Thymus (tissue), 14 donors: ENCODE measurements around the gene PLPP7. TPM values are rescaled to one million over a fixed set of nuclear protein-coding genes. Genes with fewer than 3 reads are reported as not detected.
"Not testable (repeated sequence)": the region's sequence is repeated elsewhere in the genome, so short reads cannot be mapped to it uniquely, and the experiment has no call there.

Source experiments
- DNase-seq, 9 donors: peaks; one replicate each; pipeline ENCODE4 v3.0.0-alpha.2; 2013; ENCODE audit warnings: low spot score in 9 of 9, low read depth in 6 of 9, missing footprints in 1 of 9
- H3K27ac ChIP-seq, 2 donors: one replicate each; pipeline ENCODE4 v1.5.1; 2013; ENCODE audit warnings: control low read depth in 1 of 2, low read depth in 1 of 2, low read length in 1 of 2, mild to moderate bottlenecking in 1 of 2, moderate library complexity in 1 of 2
- H3K27me3 ChIP-seq, 2 donors: one replicate each; pipeline ENCODE4 v1.5.1; 2013; ENCODE audit warnings: low read length in 1 of 2; ENCODE audit not compliant: control insufficient read depth in 2 of 2, insufficient read depth in 1 of 2
- H3K36me3 ChIP-seq, 2 donors: one replicate each; pipeline ENCODE4 v1.5.1; 2013; ENCODE audit warnings: low read length in 1 of 2, mild to moderate bottlenecking in 1 of 2, moderate library complexity in 1 of 2; ENCODE audit not compliant: control insufficient read depth in 2 of 2, insufficient read depth in 2 of 2
- H3K4me1 ChIP-seq, 2 donors: one replicate each; pipeline ENCODE4 v1.5.1; 2013; ENCODE audit warnings: low read length in 2 of 2; ENCODE audit not compliant: control insufficient read depth in 2 of 2, insufficient read depth in 2 of 2
- H3K4me3 ChIP-seq, 2 donors: one replicate each; pipeline ENCODE4 v1.5.1; 2013; ENCODE audit warnings: low read length in 2 of 2, control low read depth in 1 of 2, mild to moderate bottlenecking in 1 of 2
- H3K9me3 ChIP-seq, 2 donors: one replicate each; pipeline ENCODE4 v1.5.1; 2013; ENCODE audit warnings: low read length in 1 of 2, mild to moderate bottlenecking in 1 of 2; ENCODE audit not compliant: control insufficient read depth in 2 of 2, insufficient read depth in 1 of 2
- WGBS: extraction: QIAGEN DNeasy Blood & Tissue Kit; methylation state at CpG from one replicate; pipeline ENCODE4 v1.1.7; 2013; 5-methylcytosine and 5-hydroxymethylcytosine counted together
- long read RNA-seq, 10 donors: transcript quantifications; one replicate each; lab custom pipeline, GENCODE V29; 2026
- polyA plus RNA-seq: library from polyadenylated mRNA; stranded (reverse); fragments of 200-250 nt; gene quantifications from one replicate; pipeline ENCODE4 v1.2.3, GENCODE V29; 2013
- total RNA-seq: library from RNA; stranded (reverse); fragments of 120-200 nt; gene quantifications from one replicate; pipeline ENCODE4 v1.2.4, GENCODE V29; 2013
- donor health status: healthy.

PLPP7 gene
- 0.52 TPM for total RNA-seq
- 0.96 TPM for polyA plus RNA-seq
- long read RNA-seq, donor 1 = 0 reads
- long read RNA-seq, donor 2 = 0 reads
- long read RNA-seq, donor 3 = 0 reads
- long read RNA-seq, donor 4 = 0 reads
- long read RNA-seq, donor 5 = 0 reads
- long read RNA-seq, donor 6 = 0 reads
- long read RNA-seq, donor 7 = 0 reads
- long read RNA-seq, donor 8 = 0 reads
- long read RNA-seq, donor 9 = 0 reads
- long read RNA-seq, donor 10, partial matches to known transcripts = 0 of 1 reads
- long read RNA-seq, donor 10, other reads (novel, unspliced or antisense) = 0 of 1 reads

DNA sequence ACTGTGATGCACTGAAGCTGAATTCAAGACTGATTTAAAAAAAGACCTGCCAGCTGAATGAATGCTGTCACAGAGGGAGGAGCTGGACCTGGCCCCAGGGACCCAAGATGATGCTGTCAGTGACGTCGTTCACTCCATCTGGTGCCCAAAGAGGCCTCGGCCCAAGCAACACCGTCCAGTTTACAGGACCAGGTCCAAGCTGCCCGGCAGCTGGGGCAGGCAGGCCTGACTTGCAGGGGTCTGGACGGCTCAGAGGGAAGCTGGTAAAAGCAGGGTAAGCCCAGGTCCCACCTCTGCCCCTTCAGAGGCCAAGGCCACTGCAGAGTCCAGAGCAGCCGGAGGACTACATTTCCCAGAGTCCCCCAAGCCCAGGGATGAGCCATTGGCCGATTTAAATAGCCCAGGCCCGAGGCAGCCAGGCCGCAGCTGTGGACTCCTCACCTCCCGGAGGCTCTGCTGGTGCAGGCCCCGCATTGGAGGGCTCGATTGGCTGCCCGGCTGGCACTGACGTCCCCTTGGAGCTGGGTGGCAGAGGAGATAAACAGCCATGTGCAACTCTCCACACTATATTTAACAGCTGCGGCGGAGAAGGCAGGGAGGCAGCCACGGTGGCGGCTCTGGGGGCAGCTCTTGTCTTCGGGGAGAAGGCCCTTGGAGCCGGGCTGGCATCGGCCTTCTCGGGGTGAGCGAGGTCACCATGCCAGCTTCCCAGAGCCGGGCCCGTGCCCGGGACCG is at the start of gene PLPP7:
Gene PLPP7 (plus strand): TSS at position 423 of the 735 bp plus-strand sequence. CDS start 275 bp downstream, at position 698.
- Histone ChIP-seq H3K27me3 (peaks cover 0 to 7% of the 10 kb centered on the region in 2 donors), H3K4me3 (no peak within 1 kb of the TSS), H3K9me3 (peaks cover 0 to 3% of the 10 kb centered on the region in 2 donors), H3K27ac (no peak within 1 kb of the TSS), H3K36me3 (no peaks in the 10 kb centered on the region), H3K4me1 (no peaks in the 10 kb centered on the region)
- 81% methylated on average over 28 of the region's 28 CpGs for WGBS
- no peak for DNase-seq

DNA sequence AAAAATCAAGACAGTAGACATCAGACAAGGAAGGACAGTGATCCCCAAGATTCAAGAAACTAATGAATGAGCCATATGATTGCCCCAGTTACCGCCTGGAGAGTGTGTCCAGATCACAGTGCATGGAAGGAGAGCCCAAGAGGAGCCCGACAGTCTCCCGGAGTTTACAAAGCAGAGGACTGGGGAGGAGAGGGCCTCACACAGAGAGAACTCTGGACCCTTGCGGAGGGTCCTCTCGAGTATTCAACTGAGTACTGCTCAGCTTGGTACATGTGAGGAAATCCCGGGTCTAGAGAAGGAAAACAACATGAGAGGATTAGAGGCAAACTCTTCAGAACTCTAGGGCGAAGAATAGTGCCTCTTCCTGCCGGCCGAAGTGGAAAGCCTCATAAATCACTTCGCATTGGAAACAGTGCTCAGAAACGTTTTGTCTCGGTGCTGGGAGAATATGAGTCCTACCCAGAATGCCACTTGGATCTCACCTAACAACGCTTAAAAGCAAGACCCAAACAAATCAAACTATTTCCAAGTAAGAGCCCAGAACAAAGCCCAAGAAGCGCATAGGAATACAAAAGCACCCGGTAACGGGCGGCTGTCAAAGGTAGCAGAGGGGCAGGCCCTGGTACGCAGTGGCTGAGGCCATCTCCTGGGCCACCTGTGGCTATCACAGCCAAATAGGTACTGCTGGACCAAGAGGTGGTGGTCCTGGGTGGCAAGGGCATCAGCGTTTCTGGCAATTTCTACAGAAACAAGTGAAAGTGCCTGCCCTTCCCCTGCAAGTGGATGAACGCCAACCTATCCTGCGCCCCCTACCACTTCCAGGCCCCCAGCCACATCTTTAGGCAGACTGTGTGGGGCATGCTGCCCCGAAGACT is 49.2 kb upstream of the PLPP7 start:
- Histone ChIP-seq H3K4me3 (no peak overlapping the region), H3K9me3 (peaks cover 0 to 10% of the 10 kb centered on the region in 2 donors), H3K4me1 (peaks cover 33 to 61% of the 10 kb centered on the region in 2 donors), H3K36me3 (peaks cover 4 to 13% of the 10 kb centered on the region in 2 donors), H3K27ac (no peak overlapping the region), H3K27me3 (no peaks in the 10 kb centered on the region)
- 86% methylated on average over 22 of the region's 22 CpGs for WGBS
- DNase-seq = no peak

DNA sequence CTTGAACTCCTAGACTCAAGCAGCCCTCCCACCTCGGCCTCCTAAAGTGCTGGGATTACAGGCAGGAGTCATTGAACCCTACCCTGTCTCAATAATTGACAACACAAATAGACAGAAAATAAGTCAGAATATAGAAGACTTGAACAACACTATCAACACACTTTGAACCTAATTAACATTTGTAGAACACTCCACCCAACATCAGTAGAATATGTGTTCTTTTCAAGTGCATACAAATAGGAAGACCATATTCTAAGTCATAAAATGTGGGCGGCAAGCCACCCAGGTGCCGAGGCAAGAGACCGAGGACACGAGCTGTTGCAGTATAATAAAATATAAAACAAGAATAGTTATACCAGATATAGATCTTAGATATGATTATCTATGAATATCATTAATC is 45.2 kb upstream of the PLPP7 start:
- Histone ChIP-seq H3K9me3 (peaks cover 0 to 10% of the 10 kb centered on the region in 2 donors), H3K4me1 (peaks cover 9 to 20% of the 10 kb centered on the region in 2 donors)
- not testable (repeated sequence) for H3K27me3 ChIP-seq, H3K4me3 ChIP-seq, DNase-seq, H3K27ac ChIP-seq, H3K36me3 ChIP-seq
- 98% methylated on average over 5 of the region's 5 CpGs for WGBS

GRCh38 chr9:131246618-131247017 is 42.9 kb upstream of the PLPP7 start:
- DNase-seq = no peak
- no peak overlapping the region for H3K4me3 ChIP-seq
- no peak overlapping the region for H3K27ac ChIP-seq
- 98% methylated on average over 4 of the region's 4 CpGs for WGBS
- peaks cover 0 to 5% of the 10 kb centered on the region in 2 donors for H3K9me3 ChIP-seq
- H3K36me3 ChIP-seq = no peaks in the 10 kb centered on the region
- peaks cover 0 to 6% of the 10 kb centered on the region in 2 donors for H3K4me1 ChIP-seq
- no peaks in the 10 kb centered on the region for H3K27me3 ChIP-seq

DNA sequence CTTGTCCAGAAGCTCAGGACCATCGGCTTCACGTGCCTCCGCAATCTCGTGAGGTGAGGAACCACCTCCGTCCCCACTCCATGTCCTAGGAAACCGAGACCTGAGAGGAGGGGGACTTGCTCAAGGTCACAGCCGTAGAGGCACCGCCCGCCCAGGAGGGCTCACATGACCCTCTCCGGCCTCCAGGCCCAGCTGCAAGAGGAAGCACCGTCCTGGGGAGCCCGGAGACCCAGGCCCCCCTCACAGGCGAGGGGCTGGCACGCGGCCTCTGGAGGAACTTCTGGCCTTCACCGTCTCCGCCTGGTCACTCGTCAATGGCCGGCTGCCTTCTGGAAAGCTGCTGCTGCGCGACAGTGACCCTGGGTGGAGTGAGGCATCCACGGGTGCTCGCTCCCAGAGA is 37.4 kb upstream of the PLPP7 start:
- peak overlapping the region; percentile 11 to 25 for H3K4me3 ChIP-seq
- 85% methylated on average over 23 of the region's 23 CpGs for WGBS
- DNase-seq = no peak
- no peaks in the 10 kb centered on the region for H3K9me3 ChIP-seq
- peak overlapping the region; percentile 70 to 84 for H3K27ac ChIP-seq
- H3K27me3 ChIP-seq = no peaks in the 10 kb centered on the region
- H3K36me3 ChIP-seq = no peaks in the 10 kb centered on the region
- H3K4me1 ChIP-seq = peaks cover 22 to 61% of the 10 kb centered on the region in 2 donors

DNA sequence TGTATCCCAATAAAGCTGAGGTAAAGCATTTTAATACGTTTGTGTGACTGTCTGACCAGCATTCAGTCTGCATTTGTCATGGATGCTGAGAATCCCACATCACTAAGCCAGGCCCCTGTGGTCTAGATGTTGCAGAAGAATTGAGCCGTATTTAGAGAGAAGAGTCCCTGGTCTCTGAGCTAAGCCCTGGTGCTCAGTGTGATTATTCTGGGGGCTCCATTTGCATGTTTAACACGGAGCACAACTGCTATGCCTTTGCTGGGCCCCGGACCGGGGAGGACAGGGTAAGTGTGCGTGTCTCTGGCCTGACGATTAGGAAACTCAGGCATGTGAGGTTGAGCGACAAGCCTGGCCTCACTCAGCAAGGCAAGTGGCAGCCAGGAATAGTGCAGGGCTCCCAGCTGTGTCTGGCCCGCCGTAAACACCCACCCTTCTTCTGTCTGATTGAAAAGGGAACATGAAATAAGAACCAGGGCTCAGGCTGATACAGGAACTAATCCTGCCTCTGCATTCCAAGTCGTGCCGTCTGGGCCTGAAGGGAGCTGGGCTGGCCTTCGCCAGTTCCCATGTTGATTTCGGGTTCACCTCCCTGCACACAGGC is 35.5 kb upstream of the PLPP7 start:
- H3K27ac ChIP-seq = peak overlapping the region; percentile 62 to 75
- peaks cover 6 to 9% of the 10 kb centered on the region in 2 donors for H3K36me3 ChIP-seq
- 41% methylated on average over 14 of the region's 14 CpGs for WGBS
- H3K4me1 ChIP-seq = peaks cover 31 to 78% of the 10 kb centered on the region in 2 donors
- H3K9me3 ChIP-seq = no peaks in the 10 kb centered on the region
- no peak overlapping the region for H3K4me3 ChIP-seq
- DNase-seq = no peak
- H3K27me3 ChIP-seq = no peaks in the 10 kb centered on the region

DNA sequence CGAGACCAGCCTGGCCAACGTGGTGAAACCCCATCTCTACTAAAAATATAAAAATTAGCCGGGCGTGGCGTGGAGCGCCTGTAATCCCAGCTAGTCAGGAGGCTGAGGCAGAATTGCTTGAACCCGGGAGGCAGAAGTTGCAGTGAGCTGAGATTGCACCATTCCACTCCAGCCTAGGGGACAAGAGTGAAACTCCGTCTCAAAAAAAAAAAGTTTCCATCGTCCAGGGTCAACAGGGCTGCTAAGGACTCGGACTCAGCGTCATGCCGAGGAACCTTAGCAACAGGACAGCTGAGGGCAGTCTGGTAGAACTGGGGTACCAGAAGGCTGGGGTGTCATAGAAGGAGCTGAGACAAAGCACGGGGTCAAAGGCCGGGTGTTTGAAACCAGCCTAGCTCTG is 34.9 kb upstream of the PLPP7 start:
- DNase-seq = no peak
- Histone ChIP-seq H3K9me3 (no peaks in the 10 kb centered on the region), H3K27ac (peak overlapping the region; percentile 75 to 99), H3K36me3 (peaks cover 13 to 15% of the 10 kb centered on the region in 2 donors), H3K4me3 (no peak overlapping the region), H3K4me1 (peaks cover 31 to 78% of the 10 kb centered on the region in 2 donors), H3K27me3 (no peaks in the 10 kb centered on the region)
- 92% methylated on average over 14 of the region's 14 CpGs for WGBS

DNA sequence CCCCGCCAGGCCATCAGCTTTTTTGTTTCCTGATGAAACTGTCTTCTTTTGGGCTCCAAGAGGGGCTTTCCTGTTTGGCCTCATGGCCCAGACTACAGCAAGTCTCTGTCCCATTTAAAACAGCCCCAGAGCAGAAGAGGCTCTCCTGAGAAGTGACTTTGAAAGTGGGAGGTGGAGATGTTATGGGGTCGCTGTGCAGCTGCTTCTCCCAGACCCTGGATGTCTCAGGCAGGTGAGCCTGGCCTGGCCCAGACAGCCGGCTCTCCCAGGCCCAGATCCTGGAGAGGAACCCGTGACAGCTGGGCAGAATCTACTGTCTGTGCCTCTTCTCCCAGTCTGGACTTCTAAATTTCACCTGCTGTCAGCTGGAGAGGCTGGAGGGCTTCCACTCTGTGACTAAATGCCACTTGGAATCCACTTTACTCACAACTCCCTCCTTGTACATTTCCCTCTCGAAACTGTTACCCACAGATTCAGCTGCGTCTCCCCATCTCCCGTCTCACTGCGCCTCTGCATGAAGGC is 33.8 kb upstream of the PLPP7 start:
- 24% methylated on average over 8 of the region's 8 CpGs for WGBS
- DNase-seq = peak in 1 of 9 donors; percentile 51
- Histone ChIP-seq H3K27me3 (no peaks in the 10 kb centered on the region), H3K36me3 (peaks cover 24 to 26% of the 10 kb centered on the region in 2 donors), H3K4me3 (peak overlapping the region; percentile 50 to 52), H3K4me1 (peaks cover 31 to 78% of the 10 kb centered on the region in 2 donors), H3K27ac (peak overlapping the region; percentile 99), H3K9me3 (no peaks in the 10 kb centered on the region)
